Measurements from ENCODE around the gene RAB4B.
"Not testable (repeated sequence)": the region's sequence is repeated elsewhere in the genome, so short reads cannot be mapped to it uniquely, and the experiment has no call there.

Gene RAB4B

GRCh38 chr19:40781140-40781539 lies 3.1 kb downstream of the RAB4B start:
- DNase-seq: no peak

- DNase-seq: no peak
These were observed 5.7 kb downstream of the RAB4B start for GRCh38 chr19:40783711-40784110.

- not testable (repeated sequence) for DNase-seq
These were observed 6.1 kb downstream of the RAB4B start for GRCh38 chr19:40784146-40784545.

- no peak for DNase-seq
These were observed 7.5 kb downstream of the RAB4B start for GRCh38 chr19:40785526-40785925.

- DNase-seq: no peak
These were observed 8.3 kb downstream of the RAB4B start for GRCh38 chr19:40786060-40787037.

GRCh38 chr19:40791349-40791748 lies 13.3 kb downstream of the RAB4B start:
- DNase-seq: no peak

GRCh38 chr19:40791996-40792395 lies 13.9 kb downstream of the RAB4B start:
- no peak for DNase-seq

GRCh38 chr19:40797166-40797962 lies 19.3 kb downstream of the RAB4B start:
- no peak for DNase-seq

- DNase-seq: peak; percentile 60
These were observed 20.1 kb downstream of the RAB4B start for GRCh38 chr19:40797963-40798682.

- DNase-seq: peak; percentile 100
These were observed 20.9 kb downstream of the RAB4B start, which contains the start of gene EGLN2 for GRCh38 chr19:40798683-40799557. EGLN2 (plus strand) TSS chr19:40799191; CDS start chr19:40800573, 1,382 bp downstream.

- DNase-seq: peak; percentile 22
These were observed 21.7 kb downstream of the RAB4B start for GRCh38 chr19:40799558-40800338.

- no peak for DNase-seq
These were observed 22.4 kb downstream of the RAB4B start for GRCh38 chr19:40800339-40800996.

GRCh38 chr19:40800997-40801377 lies 22.9 kb downstream of the RAB4B start:
- DNase-seq: no peak

- DNase-seq: no peak
These were observed 23.6 kb downstream of the RAB4B start for GRCh38 chr19:40801426-40802299.

- DNase-seq: no peak
These were observed 24.5 kb downstream of the RAB4B start for GRCh38 chr19:40802300-40803169.

- no peak for DNase-seq
These were observed 25.3 kb downstream of the RAB4B start for GRCh38 chr19:40803170-40803856.

All from effector CD4-positive, alpha-beta T cell (primary cell).